ENCODE measurements around the gene LRRD1.
"Not testable (repeated sequence)": the region's sequence is repeated elsewhere in the genome, so short reads cannot be mapped to it uniquely, and the experiment has no call there.

The LRRD1 gene

DNA sequence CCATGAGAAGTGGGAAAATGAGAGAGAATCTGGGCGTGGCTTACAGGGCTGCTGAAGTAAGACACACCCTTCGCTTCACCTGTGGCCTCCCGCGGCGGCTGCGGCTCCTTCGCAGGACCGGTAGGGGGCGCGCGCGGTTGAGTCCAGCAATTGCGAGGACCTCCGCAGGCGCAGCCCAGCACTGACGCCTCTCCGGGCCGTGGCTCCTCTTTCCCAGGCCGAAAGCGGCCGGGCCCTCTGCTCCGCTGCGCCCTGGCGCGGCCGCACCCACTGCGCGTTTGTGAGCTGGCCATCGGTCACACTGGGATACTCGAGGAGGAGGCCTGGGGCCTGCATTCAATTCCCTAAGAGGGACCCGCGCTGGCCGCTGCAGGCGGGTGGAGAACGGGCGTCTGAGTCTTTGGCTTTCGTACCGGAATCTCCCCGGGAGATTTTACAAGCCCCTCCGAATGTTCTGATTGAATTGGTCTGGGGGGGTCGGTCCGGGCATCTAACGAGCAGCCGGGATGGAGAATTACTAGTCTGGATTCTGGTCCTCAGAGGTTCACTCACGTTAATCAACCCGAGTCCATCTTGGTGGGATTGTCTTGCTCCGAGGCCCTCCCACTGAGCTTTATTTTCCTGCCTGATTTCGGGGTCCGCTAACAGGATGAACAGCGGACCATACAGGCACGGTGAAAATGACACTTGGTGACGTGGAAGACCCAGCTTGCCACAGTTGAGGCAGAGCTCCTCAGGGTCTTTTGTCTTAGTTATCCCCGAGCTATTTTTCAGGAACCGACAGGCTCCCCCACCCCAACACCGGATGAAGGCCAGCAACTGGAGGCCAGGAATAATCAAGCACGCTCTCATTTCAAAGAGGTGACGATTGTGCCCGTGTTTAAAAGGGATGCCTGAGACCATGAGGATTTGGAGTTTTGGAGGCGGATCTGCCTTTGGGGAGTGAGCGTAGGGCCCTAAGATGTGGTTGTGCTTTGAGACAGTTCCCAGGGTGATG lies at the start of gene LRRD1:
Gene LRRD1, minus strand, starts transcription at position 215 of the 997 bp plus-strand sequence. CDS start 13,940 bp downstream, outside the sequence.
- in situ Hi-C loops (cut with HindIII; ENCODE audit: low pct_unique_long_range_greater_than_20kb, low sequenced_read_pairs): no loop called here
- no peak for TF ChIP-seq JUND (IDR thresholded peaks at IDR 0.05; ENCODE audit: low read depth)
- no peak for DNase-seq (ENCODE audit: low read depth in 1 of 2, low spot score in 1 of 2)

- in situ Hi-C loops (cut with HindIII; ENCODE audit: low pct_unique_long_range_greater_than_20kb, low sequenced_read_pairs): no loop called here
- TF ChIP-seq JUND (IDR thresholded peaks at IDR 0.05; ENCODE audit: low read depth): no peak
- DNase-seq (ENCODE audit: low read depth in 1 of 2, low spot score in 1 of 2): no peak
Measured at GRCh38 chr7:92228742-92229141, 49.8 kb upstream of the LRRD1 start.

DNA sequence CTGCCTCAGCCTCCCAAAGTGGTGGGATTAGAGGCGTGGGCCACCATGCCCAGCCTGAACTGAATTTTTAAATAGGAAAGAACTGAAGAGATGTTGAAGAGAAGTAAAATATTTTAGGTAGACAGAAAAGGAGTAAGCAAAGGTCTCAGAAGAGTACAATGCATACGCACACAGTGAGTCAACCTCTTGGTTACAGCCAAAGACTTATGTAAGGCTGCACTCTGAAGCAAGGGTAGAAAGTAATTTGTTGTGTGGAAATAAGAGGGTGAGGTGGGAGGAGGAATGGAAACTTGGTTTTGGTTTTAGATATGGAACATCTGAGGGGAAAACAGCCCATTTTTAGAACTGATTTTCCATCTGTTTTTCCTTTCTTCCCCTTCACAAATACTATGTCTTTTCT lies 49.2 kb upstream of the LRRD1 start:
- in situ Hi-C loops (cut with HindIII; ENCODE audit: low pct_unique_long_range_greater_than_20kb, low sequenced_read_pairs): no loop called here
- DNase-seq (ENCODE audit: low read depth in 1 of 2, low spot score in 1 of 2): no peak
- no peak for TF ChIP-seq JUND (IDR thresholded peaks at IDR 0.05; ENCODE audit: low read depth)

DNA sequence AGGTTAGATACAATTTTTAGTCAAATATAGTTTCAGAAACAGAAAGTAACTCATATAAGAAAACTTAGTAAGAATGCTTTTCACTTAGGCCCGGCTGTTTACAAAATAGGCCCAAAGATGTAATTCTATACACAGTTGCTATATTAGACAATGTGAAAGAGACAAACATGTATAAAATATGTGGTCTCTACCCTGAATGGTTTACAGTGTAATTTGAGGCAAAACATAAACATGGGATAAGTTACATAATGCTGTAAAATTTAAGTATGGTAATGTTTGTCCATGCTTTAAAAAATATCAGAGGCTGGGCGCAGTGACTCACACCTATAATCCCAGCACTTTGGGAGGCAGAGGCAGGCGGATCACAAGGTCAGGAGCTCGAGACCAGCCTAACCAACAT lies 48.0 kb upstream of the LRRD1 start:
- in situ Hi-C loops (cut with HindIII; ENCODE audit: low pct_unique_long_range_greater_than_20kb, low sequenced_read_pairs): no loop called here
- DNase-seq (ENCODE audit: low read depth in 1 of 2, low spot score in 1 of 2): no peak
- TF ChIP-seq JUND (IDR thresholded peaks at IDR 0.05; ENCODE audit: low read depth): no peak

- DNase-seq (ENCODE audit: low read depth in 1 of 2, low spot score in 1 of 2): no peak
- TF ChIP-seq JUND (IDR thresholded peaks at IDR 0.05; ENCODE audit: low read depth): no peak
- in situ Hi-C loops (cut with HindIII; ENCODE audit: low pct_unique_long_range_greater_than_20kb, low sequenced_read_pairs): no loop called here
Measured at GRCh38 chr7:92221766-92222165, 42.8 kb upstream of the LRRD1 start.

DNA sequence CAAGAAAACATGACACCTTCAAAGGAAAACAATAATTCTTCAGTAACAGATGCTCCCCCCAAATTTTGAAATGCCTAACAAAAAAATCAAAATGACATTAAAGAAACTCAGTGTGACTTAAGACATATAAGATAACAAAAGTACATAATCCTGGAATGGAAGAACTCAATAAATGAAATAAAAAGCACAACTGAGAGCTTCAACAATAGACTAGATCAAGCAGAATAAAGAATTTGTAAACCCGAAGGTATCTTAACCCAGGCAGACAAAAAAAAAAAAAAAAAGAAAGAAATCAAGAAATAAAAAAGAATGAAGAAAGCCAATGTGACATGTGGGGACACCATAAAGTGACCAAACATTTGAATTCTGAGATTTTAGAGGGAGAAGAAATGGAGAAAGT lies 27.7 kb upstream of the LRRD1 start:
- TF ChIP-seq JUND (IDR thresholded peaks at IDR 0.05; ENCODE audit: low read depth): no peak
- in situ Hi-C loops (cut with HindIII; ENCODE audit: low pct_unique_long_range_greater_than_20kb, low sequenced_read_pairs): no loop called here
- no peak for DNase-seq (ENCODE audit: low read depth in 1 of 2, low spot score in 1 of 2)

DNA sequence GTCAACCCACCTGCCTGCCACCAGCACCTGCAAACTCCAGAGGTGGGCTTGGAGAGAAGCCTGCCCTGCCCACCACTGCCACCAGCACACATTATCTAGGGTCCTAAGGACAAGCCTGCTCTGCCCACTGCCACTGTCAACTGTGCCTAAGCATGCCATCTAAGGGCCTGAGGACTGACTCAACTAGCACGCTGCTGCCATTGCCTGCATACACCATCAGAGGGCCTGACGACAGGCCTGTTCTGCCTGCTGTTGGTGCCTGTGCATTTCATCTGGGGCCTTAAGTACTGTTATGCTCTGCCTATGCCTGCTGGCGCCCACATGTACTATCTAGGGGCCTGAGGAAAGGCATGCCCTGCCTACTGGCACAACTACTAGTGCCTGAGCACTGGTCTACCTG lies 27.0 kb upstream of the LRRD1 start:
- in situ Hi-C loops (cut with HindIII; ENCODE audit: low pct_unique_long_range_greater_than_20kb, low sequenced_read_pairs): no loop called here
- DNase-seq (ENCODE audit: low read depth in 1 of 2, low spot score in 1 of 2): no peak
- no peak for TF ChIP-seq JUND (IDR thresholded peaks at IDR 0.05; ENCODE audit: low read depth)

DNA sequence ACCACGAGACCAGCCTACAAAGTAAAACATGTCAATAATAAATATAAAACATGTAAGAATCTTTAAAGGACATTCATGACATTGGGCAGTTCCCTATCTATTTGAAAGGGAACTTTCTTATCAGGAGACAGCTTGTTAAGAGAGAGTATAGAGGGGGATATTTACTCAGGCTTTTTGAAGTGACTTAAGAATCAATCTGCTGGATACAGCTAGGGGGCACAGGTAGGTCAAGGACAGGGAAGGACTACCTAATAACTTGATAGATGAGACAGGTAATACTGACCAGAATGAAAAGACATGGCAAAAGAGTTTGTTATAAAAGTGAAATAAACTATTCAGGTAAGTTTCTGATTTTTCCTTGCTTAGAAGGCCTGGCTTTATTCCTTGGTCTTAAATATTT lies 21.8 kb upstream of the LRRD1 start:
- in situ Hi-C loops (cut with HindIII; ENCODE audit: low pct_unique_long_range_greater_than_20kb, low sequenced_read_pairs): no loop called here
- no peak for TF ChIP-seq JUND (IDR thresholded peaks at IDR 0.05; ENCODE audit: low read depth)

DNA sequence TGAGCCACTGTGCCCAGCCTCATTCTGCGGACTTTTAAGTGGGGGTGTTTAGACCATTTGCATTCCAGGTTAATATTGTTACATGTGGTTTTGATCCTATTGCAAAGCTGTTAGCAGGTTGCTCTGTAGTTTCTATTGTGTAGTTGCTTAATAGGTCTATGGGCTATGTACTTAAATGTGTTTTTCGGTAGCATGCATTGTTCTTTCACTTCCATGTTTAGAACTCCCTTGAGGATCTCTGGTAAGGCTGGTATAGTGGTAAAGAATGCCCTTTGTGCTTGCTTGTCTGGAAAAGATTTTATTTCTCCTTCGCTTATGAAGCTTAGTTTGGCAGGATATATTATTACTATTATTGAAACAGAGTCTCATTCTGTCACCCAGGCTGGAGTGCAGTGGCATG lies 13.4 kb upstream of the LRRD1 start:
- no peak for DNase-seq (ENCODE audit: low read depth in 1 of 2, low spot score in 1 of 2)
- TF ChIP-seq JUND (IDR thresholded peaks at IDR 0.05; ENCODE audit: low read depth): no peak

More for the DNA sequence above, 21.8 kb upstream of the LRRD1 start:
- no peak for DNase-seq (ENCODE audit: low read depth in 1 of 2, low spot score in 1 of 2)

DNA sequence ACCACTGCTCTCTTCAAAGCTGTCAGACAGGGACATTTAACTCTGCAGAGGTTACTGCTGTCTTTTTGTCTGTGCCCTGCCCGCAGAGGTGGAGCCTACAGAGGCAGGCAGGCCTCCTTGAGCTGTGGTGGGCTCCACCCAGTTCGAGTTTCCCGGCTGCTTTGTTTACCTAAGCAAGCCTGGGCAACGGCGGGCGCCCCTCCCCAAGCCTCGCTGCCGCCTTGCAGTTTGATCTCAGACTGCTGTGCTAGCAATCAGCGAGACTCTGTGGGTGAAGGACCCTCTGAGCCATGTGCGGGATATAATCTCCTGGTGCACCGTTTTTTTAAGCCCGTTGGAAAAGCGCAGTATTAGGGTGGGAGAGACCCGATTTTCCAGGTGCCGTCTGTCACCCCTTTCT lies 10.3 kb upstream of the LRRD1 start:
- DNase-seq (ENCODE audit: low read depth in 1 of 2, low spot score in 1 of 2); in situ Hi-C loops (cut with HindIII; ENCODE audit: low pct_unique_long_range_greater_than_20kb, low sequenced_read_pairs): not testable (repeated sequence)

More for the DNA sequence above, 13.4 kb upstream of the LRRD1 start:
- in situ Hi-C loops (cut with HindIII; ENCODE audit: low pct_unique_long_range_greater_than_20kb, low sequenced_read_pairs): no loop called here

DNA sequence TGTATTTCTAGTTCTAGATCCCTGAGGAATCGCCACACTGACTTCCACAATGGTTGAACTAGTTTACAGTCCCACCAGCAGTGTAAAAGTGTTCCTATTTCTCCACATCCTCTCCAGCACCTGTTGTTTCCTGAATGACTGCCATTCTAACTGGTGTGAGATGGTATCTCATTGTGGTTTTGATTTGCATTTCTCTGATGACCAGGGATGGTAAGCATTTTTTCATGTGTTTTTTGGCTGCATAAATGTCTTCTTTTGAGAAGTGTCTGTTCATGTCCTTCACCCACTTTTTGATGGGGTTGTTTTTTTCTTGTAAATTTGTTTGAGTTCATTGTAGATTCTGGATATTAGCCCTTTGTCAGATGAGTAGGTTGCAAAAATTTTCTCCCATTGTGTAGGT lies 5.4 kb upstream of the LRRD1 start:
- in situ Hi-C loops (cut with HindIII; ENCODE audit: low pct_unique_long_range_greater_than_20kb, low sequenced_read_pairs); DNase-seq (ENCODE audit: low read depth in 1 of 2, low spot score in 1 of 2): not testable (repeated sequence)

DNA sequence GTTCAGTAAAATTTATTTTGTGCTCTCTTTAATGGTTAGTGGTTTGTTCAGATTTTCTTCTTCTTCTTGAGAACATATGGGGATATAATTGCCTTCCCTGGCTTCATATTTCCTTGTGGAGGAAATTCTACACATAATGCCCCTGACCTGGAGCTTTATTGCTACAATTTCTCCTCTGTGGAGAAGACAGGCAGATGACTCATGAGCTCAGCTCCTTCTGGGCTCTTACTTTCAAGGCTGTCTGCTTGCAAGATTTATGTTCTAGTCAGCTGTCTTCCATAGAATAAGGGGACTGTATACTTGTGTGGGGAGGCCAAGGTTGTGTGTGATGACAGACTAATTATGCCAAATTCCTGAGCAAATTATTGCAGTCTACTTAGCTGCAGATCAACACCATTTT lies 1.6 kb downstream of the LRRD1 start:
- no peak for TF ChIP-seq JUND (IDR thresholded peaks at IDR 0.05; ENCODE audit: low read depth)
- no peak for DNase-seq (ENCODE audit: low read depth in 1 of 2, low spot score in 1 of 2)
- in situ Hi-C loops (cut with HindIII; ENCODE audit: low pct_unique_long_range_greater_than_20kb, low sequenced_read_pairs): no loop called here

DNA sequence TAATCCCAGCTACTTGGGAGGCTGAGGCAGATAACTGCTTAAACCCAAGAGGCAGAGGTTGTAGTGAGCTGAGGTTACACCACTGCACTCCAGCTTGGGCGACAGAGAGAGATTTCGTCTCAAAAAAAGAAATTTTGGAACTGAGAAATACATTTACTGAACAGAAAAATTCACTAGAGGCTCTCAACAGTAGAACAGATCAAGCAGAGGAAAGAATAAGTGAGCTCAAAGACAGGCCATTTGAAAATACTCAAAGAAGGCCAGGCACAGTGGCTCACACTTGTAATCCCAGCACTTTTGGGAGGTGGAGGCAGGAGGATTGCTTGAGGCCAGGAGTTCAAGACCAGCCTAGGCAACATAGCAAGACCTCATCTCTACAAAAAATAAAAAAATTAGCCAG lies 9.4 kb downstream of the LRRD1 start:
- in situ Hi-C loops (cut with HindIII; ENCODE audit: low pct_unique_long_range_greater_than_20kb, low sequenced_read_pairs): not testable (repeated sequence)

GRCh38 chr7:92161271-92161670 lies 17.7 kb downstream of the LRRD1 start:
- TF ChIP-seq JUND (IDR thresholded peaks at IDR 0.05; ENCODE audit: low read depth): no peak
- DNase-seq (ENCODE audit: low read depth in 1 of 2, low spot score in 1 of 2): no peak
- in situ Hi-C loops (cut with HindIII; ENCODE audit: low pct_unique_long_range_greater_than_20kb, low sequenced_read_pairs): no loop called here

More for the DNA sequence above, 9.4 kb downstream of the LRRD1 start:
- DNase-seq (ENCODE audit: low read depth in 1 of 2, low spot score in 1 of 2): not testable (repeated sequence)

Data from T47D (cell line).